ENCODE measurements around the gene COG3.
A peak's percentile ranks its signal among the peaks of the same experiment; 100 is the strongest.
"Not testable (repeated sequence)": the region's sequence is repeated elsewhere in the genome, so short reads cannot be mapped to it uniquely, and the experiment has no call there.

The COG3 gene, protein sequence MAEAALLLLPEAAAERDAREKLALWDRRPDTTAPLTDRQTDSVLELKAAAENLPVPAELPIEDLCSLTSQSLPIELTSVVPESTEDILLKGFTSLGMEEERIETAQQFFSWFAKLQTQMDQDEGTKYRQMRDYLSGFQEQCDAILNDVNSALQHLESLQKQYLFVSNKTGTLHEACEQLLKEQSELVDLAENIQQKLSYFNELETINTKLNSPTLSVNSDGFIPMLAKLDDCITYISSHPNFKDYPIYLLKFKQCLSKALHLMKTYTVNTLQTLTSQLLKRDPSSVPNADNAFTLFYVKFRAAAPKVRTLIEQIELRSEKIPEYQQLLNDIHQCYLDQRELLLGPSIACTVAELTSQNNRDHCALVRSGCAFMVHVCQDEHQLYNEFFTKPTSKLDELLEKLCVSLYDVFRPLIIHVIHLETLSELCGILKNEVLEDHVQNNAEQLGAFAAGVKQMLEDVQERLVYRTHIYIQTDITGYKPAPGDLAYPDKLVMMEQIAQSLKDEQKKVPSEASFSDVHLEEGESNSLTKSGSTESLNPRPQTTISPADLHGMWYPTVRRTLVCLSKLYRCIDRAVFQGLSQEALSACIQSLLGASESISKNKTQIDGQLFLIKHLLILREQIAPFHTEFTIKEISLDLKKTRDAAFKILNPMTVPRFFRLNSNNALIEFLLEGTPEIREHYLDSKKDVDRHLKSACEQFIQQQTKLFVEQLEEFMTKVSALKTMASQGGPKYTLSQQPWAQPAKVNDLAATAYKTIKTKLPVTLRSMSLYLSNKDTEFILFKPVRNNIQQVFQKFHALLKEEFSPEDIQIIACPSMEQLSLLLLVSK

DNA sequence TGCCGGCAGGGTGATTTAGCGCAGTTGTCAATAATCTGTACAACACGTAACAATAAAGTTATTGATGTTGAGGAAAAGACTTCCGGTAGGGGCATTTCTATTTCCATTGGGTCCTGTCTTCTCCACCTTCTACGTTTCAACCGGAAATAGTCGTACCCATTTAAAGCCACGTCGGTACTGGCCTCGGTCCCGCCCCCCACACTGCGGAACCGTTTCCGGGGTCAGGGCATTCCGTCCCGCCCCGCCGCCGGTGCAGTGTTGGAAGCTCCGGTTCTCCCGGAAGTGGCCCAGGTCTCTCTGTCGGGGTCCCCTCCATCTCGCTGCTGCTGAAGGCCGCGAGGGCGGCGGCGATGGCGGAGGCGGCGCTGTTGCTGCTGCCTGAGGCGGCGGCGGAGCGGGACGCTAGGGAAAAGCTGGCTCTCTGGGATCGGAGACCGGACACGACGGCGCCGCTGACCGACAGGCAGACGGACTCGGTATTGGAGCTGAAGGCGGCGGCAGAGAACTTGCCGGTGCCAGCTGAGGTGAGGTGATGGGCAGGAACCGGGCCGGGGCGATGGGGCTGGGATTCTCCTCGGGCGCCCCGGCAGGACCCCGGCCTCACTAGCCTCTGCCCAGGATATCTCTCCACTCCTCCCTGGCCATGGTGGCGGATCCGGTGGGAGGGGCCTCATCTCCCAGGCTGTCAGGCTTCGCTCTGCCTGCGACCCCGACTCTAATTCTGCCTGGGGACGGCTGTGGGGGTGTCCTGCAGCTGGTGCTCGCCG lies at the start of gene COG3:
Gene COG3 (plus strand): TSS at position 253 of the 767 bp plus-strand sequence. CDS start 98 bp downstream, at position 351.
- Histone ChIP-seq H3K27me3 (ENCODE audit: control insufficient read depth in 1 of 2, insufficient read depth in 2 of 2, low read length in 2 of 2) (no peaks in the 10 kb centered on the region), H3K4me1 (ENCODE audit: control insufficient read depth, insufficient read depth, low read length) (peaks cover 11% of the 10 kb centered on the region), H3K36me3 (ENCODE audit: control insufficient read depth in 2 of 2, insufficient read depth in 2 of 2, low read length in 2 of 2) (no peaks in the 10 kb centered on the region), H3K4me3 (ENCODE audit: low read length in 2 of 2) (peak within 1 kb of the TSS; percentile 83 to 97), H3K27ac (ENCODE audit: low read length) (peak within 1 kb of the TSS; percentile 90), H3K9me3 (ENCODE audit: control insufficient read depth in 2 of 2, low read length in 2 of 2) (no peaks in the 10 kb centered on the region), H3K9ac (ENCODE audit: low read length in 2 of 2) (peak within 1 kb of the TSS; percentile 79 to 84)

DNA sequence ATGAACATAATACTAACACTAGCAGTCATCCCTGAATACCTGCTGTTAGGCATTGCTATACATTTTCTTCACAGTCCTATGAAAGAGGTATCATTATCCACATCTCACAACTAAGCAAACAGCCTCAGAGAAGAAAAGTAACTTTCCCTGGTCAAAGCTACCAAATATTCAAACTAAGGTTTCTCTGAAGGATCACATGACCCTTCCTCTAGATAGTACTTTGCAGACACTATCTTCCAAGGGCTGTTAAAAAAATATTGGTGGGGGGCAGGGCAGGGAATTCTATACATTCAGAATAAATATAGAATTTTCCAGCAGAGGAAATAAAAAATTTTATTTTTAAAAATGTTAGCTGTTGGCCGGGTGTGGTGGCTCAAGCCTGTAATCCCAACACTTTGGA lies 49.6 kb upstream of the COG3 start:
- Histone ChIP-seq H3K27me3 (ENCODE audit: control insufficient read depth in 1 of 2, insufficient read depth in 2 of 2, low read length in 2 of 2) (no peaks in the 10 kb centered on the region), H3K9me3 (ENCODE audit: control insufficient read depth in 2 of 2, low read length in 2 of 2) (no peaks in the 10 kb centered on the region), H3K9ac (ENCODE audit: low read length in 2 of 2) (no peak overlapping the region), H3K4me3 (ENCODE audit: low read length in 2 of 2) (peak overlapping the region in 1 of 2 donors; percentile 54), H3K27ac (ENCODE audit: low read length) (no peak overlapping the region), H3K4me1 (ENCODE audit: control insufficient read depth, insufficient read depth, low read length) (peaks cover 15% of the 10 kb centered on the region), H3K36me3 (ENCODE audit: control insufficient read depth in 2 of 2, insufficient read depth in 2 of 2, low read length in 2 of 2) (peaks cover 0 to 1% of the 10 kb centered on the region in 2 donors)

DNA sequence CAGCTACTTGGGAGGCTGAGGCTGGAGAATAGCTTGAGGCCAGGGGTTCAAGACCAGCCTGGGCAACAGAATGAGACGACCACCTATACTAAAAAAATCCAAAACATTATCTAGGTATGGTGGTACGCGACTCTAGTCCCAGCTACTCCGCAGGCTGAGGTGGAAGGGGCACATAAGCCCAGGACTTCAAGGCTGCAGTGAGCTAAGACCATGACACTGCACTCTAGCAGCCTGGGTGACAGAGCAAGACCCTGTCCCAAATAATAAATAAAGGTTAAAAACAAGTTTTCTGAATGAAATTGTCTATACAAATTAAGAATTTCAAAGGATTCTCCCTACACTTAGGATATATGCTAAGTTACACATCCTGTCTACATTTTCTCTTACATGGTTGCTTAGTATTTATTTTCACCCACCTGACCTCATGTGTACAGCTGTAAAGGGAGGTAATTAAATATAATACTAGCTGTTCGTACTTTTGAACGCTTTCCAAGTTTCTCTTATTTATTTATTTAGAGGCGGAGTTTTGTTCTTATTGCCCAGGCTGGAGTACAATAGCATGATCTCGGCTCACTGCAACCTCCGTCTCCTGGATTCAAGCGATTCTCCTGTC lies 48.1 kb upstream of the COG3 start:
- H3K4me3 ChIP-seq (ENCODE audit: low read length in 2 of 2), result peak overlapping the region in 1 of 2 donors; percentile 87
- H3K9ac ChIP-seq (ENCODE audit: low read length in 2 of 2), result peak overlapping the region in 1 of 2 donors; percentile 66
- H3K27ac ChIP-seq (ENCODE audit: low read length), result peak overlapping the region; percentile 70
- no peaks in the 10 kb centered on the region for H3K27me3 ChIP-seq (ENCODE audit: control insufficient read depth in 1 of 2, insufficient read depth in 2 of 2, low read length in 2 of 2)
- H3K4me1 ChIP-seq (ENCODE audit: control insufficient read depth, insufficient read depth, low read length), result peaks cover 15% of the 10 kb centered on the region
- no peaks in the 10 kb centered on the region for H3K36me3 ChIP-seq (ENCODE audit: control insufficient read depth in 2 of 2, insufficient read depth in 2 of 2, low read length in 2 of 2)
- no peaks in the 10 kb centered on the region for H3K9me3 ChIP-seq (ENCODE audit: control insufficient read depth in 2 of 2, low read length in 2 of 2)

DNA sequence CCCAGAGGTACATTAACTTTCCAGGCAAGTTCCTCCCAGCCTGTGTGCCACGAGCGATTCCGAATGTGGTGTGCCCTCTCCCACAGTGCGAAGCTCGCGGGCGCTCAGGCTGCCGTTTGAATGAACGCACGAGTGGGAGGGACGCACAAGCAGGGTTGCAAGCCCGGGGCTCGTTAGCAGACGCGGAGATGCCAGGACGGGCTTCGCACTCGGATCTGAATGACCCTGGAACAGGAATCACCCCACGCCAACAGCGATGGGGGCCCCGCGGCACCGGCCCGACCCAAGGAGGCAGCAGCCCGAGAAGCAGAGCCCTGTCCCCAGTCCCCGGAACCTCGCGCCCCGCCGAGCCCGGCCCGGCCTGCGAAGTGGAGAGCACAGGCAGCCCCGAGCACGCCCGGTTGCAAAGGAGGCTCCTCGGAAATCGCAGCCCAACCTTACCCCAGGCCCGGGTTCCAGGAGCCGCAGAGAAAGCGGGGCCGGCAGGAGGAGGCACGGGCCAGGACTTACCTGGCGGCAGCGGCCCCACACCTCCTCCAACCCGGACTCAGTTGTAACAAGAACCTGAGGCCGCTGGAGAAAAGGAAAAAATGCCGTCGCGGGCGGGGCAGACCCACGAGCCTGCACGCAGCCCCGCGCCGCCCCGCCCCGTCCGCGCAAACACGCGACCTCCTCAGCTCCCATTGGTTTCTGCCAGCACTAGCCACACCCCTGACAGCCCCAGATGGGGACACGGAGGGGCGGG lies 46.8 kb upstream of the COG3 start, which contains the start of gene SLC25A30:
Gene SLC25A30 (minus strand): TSS at position 584 of the 745 bp plus-strand sequence. CDS start 6,948 bp downstream, outside the sequence.
- Histone ChIP-seq H3K36me3 (ENCODE audit: control insufficient read depth in 2 of 2, insufficient read depth in 2 of 2, low read length in 2 of 2) (no peaks in the 10 kb centered on the region), H3K4me3 (ENCODE audit: low read length in 2 of 2) (peak within 1 kb of the TSS; percentile 72 to 87), H3K9me3 (ENCODE audit: control insufficient read depth in 2 of 2, low read length in 2 of 2) (no peaks in the 10 kb centered on the region), H3K27ac (ENCODE audit: low read length) (peak within 1 kb of the TSS; percentile 70), H3K27me3 (ENCODE audit: control insufficient read depth in 1 of 2, insufficient read depth in 2 of 2, low read length in 2 of 2) (no peaks in the 10 kb centered on the region), H3K9ac (ENCODE audit: low read length in 2 of 2) (peak within 1 kb of the TSS; percentile 66), H3K4me1 (ENCODE audit: control insufficient read depth, insufficient read depth, low read length) (peaks cover 15% of the 10 kb centered on the region)

DNA sequence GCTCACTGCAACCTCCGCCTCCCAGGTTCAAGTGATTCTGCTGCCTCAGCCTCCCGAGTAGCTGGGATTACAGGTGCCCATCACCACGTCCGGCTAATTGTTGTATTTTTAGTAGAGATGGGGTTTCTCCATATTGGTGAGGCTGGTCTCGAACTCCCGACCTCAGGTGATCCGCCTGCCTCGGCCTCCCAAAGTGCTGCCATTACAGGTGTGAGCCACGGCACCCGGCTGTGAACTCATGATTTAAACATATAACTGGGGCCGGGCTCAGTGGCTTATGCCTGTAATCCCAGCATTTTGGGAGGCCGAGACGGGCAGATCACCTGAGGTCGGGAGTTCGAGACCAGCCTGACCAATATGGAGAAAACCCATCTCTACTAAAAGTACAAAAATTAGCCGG lies 45.4 kb upstream of the COG3 start:
- not testable (repeated sequence) for H3K27ac ChIP-seq (ENCODE audit: low read length); H3K27me3 ChIP-seq (ENCODE audit: control insufficient read depth in 1 of 2, insufficient read depth in 2 of 2, low read length in 2 of 2); H3K9ac ChIP-seq (ENCODE audit: low read length in 2 of 2); H3K4me3 ChIP-seq (ENCODE audit: low read length in 2 of 2); H3K9me3 ChIP-seq (ENCODE audit: control insufficient read depth in 2 of 2, low read length in 2 of 2); H3K36me3 ChIP-seq (ENCODE audit: control insufficient read depth in 2 of 2, insufficient read depth in 2 of 2, low read length in 2 of 2)
- H3K4me1 ChIP-seq (ENCODE audit: control insufficient read depth, insufficient read depth, low read length), result peaks cover 15% of the 10 kb centered on the region

DNA sequence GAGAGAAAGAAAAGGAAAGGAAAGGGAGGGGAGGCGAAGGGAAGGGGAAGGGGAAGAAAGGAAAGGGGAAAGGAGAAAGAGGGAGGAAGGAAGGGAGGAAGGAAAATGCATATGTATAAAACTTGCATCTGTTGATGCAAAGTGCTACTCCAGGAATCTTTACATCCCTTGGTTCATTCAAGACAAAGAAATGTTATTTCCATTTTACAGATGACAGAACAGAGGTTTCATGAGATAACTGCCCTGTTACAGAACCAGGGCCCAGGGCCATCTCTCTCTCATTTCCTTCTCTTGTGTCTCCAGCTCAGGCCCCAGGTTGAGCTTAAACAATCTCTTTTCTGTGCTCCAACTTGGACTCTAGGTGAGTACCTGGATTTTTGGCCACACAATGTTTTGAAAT lies 44.8 kb upstream of the COG3 start:
- H3K9ac ChIP-seq (ENCODE audit: low read length in 2 of 2), result no peak overlapping the region
- H3K9me3 ChIP-seq (ENCODE audit: control insufficient read depth in 2 of 2, low read length in 2 of 2), result no peaks in the 10 kb centered on the region
- peaks cover 11% of the 10 kb centered on the region for H3K4me1 ChIP-seq (ENCODE audit: control insufficient read depth, insufficient read depth, low read length)
- H3K27ac ChIP-seq (ENCODE audit: low read length), result no peak overlapping the region
- no peaks in the 10 kb centered on the region for H3K27me3 ChIP-seq (ENCODE audit: control insufficient read depth in 1 of 2, insufficient read depth in 2 of 2, low read length in 2 of 2)
- H3K4me3 ChIP-seq (ENCODE audit: low read length in 2 of 2), result no peak overlapping the region
- no peaks in the 10 kb centered on the region for H3K36me3 ChIP-seq (ENCODE audit: control insufficient read depth in 2 of 2, insufficient read depth in 2 of 2, low read length in 2 of 2)

DNA sequence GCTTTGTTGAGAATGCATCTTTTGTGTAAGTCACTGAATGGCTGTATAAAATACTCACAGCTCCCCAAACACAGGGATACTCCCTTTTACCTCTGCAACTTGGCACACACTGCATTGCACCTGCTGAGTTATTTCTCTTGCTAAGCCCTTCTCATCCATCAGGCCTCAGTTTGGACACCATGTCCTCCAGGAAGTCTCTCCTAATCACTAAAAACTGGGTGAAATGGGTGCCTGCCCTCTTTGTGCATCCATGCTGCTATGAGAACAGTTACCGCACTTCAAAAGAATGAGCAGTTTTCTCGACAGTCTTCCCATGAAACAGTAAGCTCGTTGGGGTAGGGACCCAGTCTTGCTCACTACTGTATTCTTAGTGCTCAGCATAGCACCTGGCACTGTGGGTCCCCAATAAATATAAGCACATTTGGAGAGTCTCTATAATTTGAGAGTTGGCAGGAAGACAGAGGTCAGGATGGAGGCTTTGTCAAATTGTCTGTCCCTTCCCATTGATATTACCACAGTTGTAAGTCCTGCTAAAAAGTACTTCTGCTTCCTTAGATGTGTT lies 41.9 kb upstream of the COG3 start:
- no peaks in the 10 kb centered on the region for H3K9me3 ChIP-seq (ENCODE audit: control insufficient read depth in 2 of 2, low read length in 2 of 2)
- no peak overlapping the region for H3K27ac ChIP-seq (ENCODE audit: low read length)
- no peaks in the 10 kb centered on the region for H3K36me3 ChIP-seq (ENCODE audit: control insufficient read depth in 2 of 2, insufficient read depth in 2 of 2, low read length in 2 of 2)
- H3K9ac ChIP-seq (ENCODE audit: low read length in 2 of 2), result no peak overlapping the region
- peaks cover 4% of the 10 kb centered on the region for H3K4me1 ChIP-seq (ENCODE audit: control insufficient read depth, insufficient read depth, low read length)
- no peak overlapping the region for H3K4me3 ChIP-seq (ENCODE audit: low read length in 2 of 2)
- no peaks in the 10 kb centered on the region for H3K27me3 ChIP-seq (ENCODE audit: control insufficient read depth in 1 of 2, insufficient read depth in 2 of 2, low read length in 2 of 2)

DNA sequence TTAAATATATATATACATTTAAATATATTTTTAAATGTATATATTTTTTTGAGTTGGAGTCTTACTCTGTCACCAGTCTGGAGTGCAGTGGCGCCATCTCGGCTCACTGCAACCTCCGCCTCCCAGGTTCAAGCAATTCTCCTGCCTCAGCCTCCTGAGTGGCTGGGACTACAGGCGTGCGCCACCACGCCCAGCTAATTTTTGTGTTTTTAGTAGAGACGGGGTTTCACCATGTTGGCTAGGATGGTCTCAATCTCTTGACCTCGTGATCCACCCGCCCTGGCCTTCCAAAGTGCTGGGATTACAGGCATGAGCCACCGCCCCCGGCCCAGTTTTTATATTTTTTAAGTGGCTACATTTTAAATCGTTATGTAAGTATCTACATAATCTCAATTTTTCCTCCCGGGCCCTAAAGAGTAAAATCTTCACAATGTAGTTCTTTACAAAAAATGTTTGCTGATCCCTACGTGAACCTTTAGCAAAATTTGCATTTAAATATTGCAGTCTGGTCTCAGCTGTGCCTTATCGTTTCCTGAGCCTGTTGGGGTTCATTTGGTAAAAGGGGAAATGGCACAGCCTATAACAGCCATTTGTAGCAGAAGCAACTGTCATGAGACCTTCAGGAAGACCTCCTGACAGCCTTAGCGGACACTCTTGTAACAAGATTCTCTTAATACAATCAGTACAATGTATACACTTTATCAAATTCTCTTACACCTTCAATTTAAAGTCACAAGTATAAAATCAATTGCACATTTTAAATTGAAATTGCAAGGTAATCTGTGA lies 38.5 kb upstream of the COG3 start:
- H3K36me3 ChIP-seq (ENCODE audit: control insufficient read depth in 2 of 2, insufficient read depth in 2 of 2, low read length in 2 of 2); H3K9me3 ChIP-seq (ENCODE audit: control insufficient read depth in 2 of 2, low read length in 2 of 2); H3K9ac ChIP-seq (ENCODE audit: low read length in 2 of 2); H3K4me1 ChIP-seq (ENCODE audit: control insufficient read depth, insufficient read depth, low read length); H3K4me3 ChIP-seq (ENCODE audit: low read length in 2 of 2); H3K27me3 ChIP-seq (ENCODE audit: control insufficient read depth in 1 of 2, insufficient read depth in 2 of 2, low read length in 2 of 2); H3K27ac ChIP-seq (ENCODE audit: low read length): not testable (repeated sequence)

DNA sequence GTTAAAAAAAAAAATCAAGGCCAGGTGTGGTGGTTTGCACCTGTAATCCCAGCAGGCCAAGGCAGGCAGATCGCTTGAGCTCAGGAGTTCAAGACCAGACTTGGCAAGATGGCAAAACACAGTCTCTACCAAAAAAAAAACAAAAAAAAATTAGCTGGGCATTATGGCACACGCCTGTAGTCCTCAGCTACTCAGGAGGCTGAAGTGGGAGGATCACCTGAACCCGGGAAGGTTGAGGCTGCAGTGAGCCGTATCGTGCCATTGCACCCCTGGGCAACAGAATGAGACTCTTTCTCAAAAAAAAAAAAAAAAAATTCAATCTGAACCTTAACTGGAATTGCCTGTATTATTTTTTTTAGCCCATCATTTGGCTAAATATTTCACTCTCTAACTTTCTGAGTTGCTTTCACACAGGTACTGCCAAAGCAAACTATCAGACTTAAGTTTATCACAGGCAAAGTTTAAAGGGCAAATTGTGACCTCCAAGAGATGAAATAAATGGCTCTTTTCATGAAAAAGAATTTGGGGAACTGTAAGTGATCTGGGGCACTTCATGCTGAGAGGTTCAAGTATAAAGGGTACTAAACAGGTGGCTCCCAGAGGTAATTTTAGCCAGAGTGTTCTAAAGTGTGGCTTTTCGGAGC lies 31.9 kb upstream of the COG3 start:
- Histone ChIP-seq H3K36me3 (ENCODE audit: control insufficient read depth in 2 of 2, insufficient read depth in 2 of 2, low read length in 2 of 2) (no peaks in the 10 kb centered on the region), H3K4me1 (ENCODE audit: control insufficient read depth, insufficient read depth, low read length) (no peaks in the 10 kb centered on the region), H3K9me3 (ENCODE audit: control insufficient read depth in 2 of 2, low read length in 2 of 2) (no peaks in the 10 kb centered on the region), H3K27me3 (ENCODE audit: control insufficient read depth in 1 of 2, insufficient read depth in 2 of 2, low read length in 2 of 2) (no peaks in the 10 kb centered on the region), H3K4me3 (ENCODE audit: low read length in 2 of 2) (no peak overlapping the region), H3K9ac (ENCODE audit: low read length in 2 of 2) (no peak overlapping the region), H3K27ac (ENCODE audit: low read length) (peak overlapping the region; percentile 18)
